Vagina (tissue), 2 donors: ENCODE results near the gene FBH1. TPM values are rescaled to one million over a fixed set of nuclear protein-coding genes. Genes with fewer than 3 reads are reported as not detected.

Experiments used
- DNase-seq, 2 donors: peaks; one replicate each; pipeline ENCODE4 v3.0.0-alpha.2; 2017; ENCODE audit errors: extremely low spot score in 2 of 2
- H3K27ac ChIP-seq: fragments of 200-600 bp; sonication (generic); one replicate; pipeline ENCODE4 v1.5.1; 2019
- H3K27me3 ChIP-seq: fragments of 200-600 bp; sonication (generic); one replicate; pipeline ENCODE4 v1.5.1; 2019
- H3K36me3 ChIP-seq, 2 donors: fragments of 200-600 bp; sonication (generic); one replicate each; pipeline ENCODE4 v1.5.1; 2017 to 2019
- H3K4me1 ChIP-seq: fragments of 200-600 bp; sonication (generic); one replicate; pipeline ENCODE4 v1.5.1; 2019
- H3K4me3 ChIP-seq, 2 donors: fragments of 200-600 bp; sonication (generic); 1 replicate in 1 of 2; 2 replicates in 1 of 2; pipeline ENCODE4 v1.5.1; 2016 to 2019
- H3K9me3 ChIP-seq: fragments of 200-600 bp; sonication (generic); one replicate; pipeline ENCODE4 v1.5.1; 2019
- CTCF ChIP-seq, 3 experiments: fragments of 450-650 bp in 2 of 3; fragments of 200-600 bp in 1 of 3; sonication (generic) in 1 of 3; IDR thresholded peaks; one replicate each; pipeline ENCODE4 v1.5.1; 2017 to 2019; ENCODE audit warnings: antibody characterized with exemption in 3 of 3, mild to moderate bottlenecking in 2 of 3, moderate library complexity in 2 of 3
- POLR2A ChIP-seq, 2 donors: fragments of 450-650 bp; IDR thresholded peaks; one replicate each; pipeline ENCODE4 v1.6.1; 2017; ENCODE audit warnings: antibody characterized with exemption in 2 of 2, mild to moderate bottlenecking in 2 of 2, moderate library complexity in 2 of 2
- POLR2AphosphoS5 ChIP-seq, 2 donors: sonication (generic); formaldehyde crosslinking; IDR thresholded peaks; one replicate each; pipeline ENCODE4 v1.9.0; 2017; ENCODE audit warnings: antibody characterized with exemption in 2 of 2, mild to moderate bottlenecking in 2 of 2, low read depth in 1 of 2; ENCODE audit not compliant: insufficient read depth in 1 of 2
- intact Hi-C: fragments of 100-400 bp; cut with DNase I; formaldehyde crosslinking; loops from one replicate; pipeline ENCODE4 v1.15.1; 2023
- total RNA-seq: library from RNA; depleted of rRNA; stranded (reverse); fragments of >200 nt; gene quantifications from one replicate; pipeline ENCODE4 v1.2.3, GENCODE V29; 2016

FBH1 gene
- total RNA-seq, 1 donor from 2014 or later: 108 TPM

- H3K9me3 ChIP-seq: no peaks in the 10 kb centered on the region
- TF ChIP-seq POLR2AphosphoS5 (IDR thresholded peaks at IDR 0.05; ENCODE audit: insufficient read depth in 1 of 2, low read depth in 1 of 2): no peak
- no peak for TF ChIP-seq POLR2A (IDR thresholded peaks at IDR 0.05)
- TF ChIP-seq CTCF (IDR thresholded peaks at IDR 0.05): no peak
- H3K4me1 ChIP-seq: peaks cover 5% of the 10 kb centered on the region
- DNase-seq: no peak
- no peak overlapping the region for H3K4me3 ChIP-seq
- intact Hi-C loops: no loop called here
- no peak overlapping the region for H3K27ac ChIP-seq
- H3K27me3 ChIP-seq: no peaks in the 10 kb centered on the region
- peaks cover 0 to 17% of the 10 kb centered on the region in 2 donors for H3K36me3 ChIP-seq
Measured at GRCh38 chr10:5965266-5965665, 75.2 kb downstream of the FBH1 start.

- intact Hi-C loops: no loop called here
Measured at GRCh38 chr10:5968037-5968680, 78.1 kb downstream of the FBH1 start.

GRCh38 chr10:5968681-5969453 is 78.8 kb downstream of the FBH1 start:
- DNase-seq: peak in 1 of 2 donors; percentile 55
- Histone ChIP-seq H3K36me3 (peaks cover 0 to 6% of the 10 kb centered on the region in 2 donors), H3K27ac (no peak overlapping the region), H3K4me1 (peaks cover 27% of the 10 kb centered on the region), H3K4me3 (no peak overlapping the region), H3K27me3 (no peaks in the 10 kb centered on the region), H3K9me3 (no peaks in the 10 kb centered on the region)
- intact Hi-C loops: no loop called here
- TF ChIP-seq CTCF (IDR thresholded peaks at IDR 0.05) (no peak), POLR2AphosphoS5 (IDR thresholded peaks at IDR 0.05; ENCODE audit: insufficient read depth in 1 of 2, low read depth in 1 of 2) (no peak)

More at GRCh38 chr10:5968037-5968680, 78.1 kb downstream of the FBH1 start:
- peak; percentile 49 to 54 for DNase-seq
- Histone ChIP-seq H3K36me3 (peaks cover 0 to 6% of the 10 kb centered on the region in 2 donors), H3K4me3 (no peak overlapping the region), H3K9me3 (no peaks in the 10 kb centered on the region), H3K27ac (no peak overlapping the region), H3K27me3 (no peaks in the 10 kb centered on the region), H3K4me1 (peaks cover 27% of the 10 kb centered on the region)
- TF ChIP-seq CTCF (IDR thresholded peaks at IDR 0.05) (no peak), POLR2A (IDR thresholded peaks at IDR 0.05) (no peak), POLR2AphosphoS5 (IDR thresholded peaks at IDR 0.05; ENCODE audit: insufficient read depth in 1 of 2, low read depth in 1 of 2) (no peak)

GRCh38 chr10:5970066-5970465 is 80.0 kb downstream of the FBH1 start:
- H3K4me1 ChIP-seq: peaks cover 29% of the 10 kb centered on the region
- no peak for TF ChIP-seq POLR2A (IDR thresholded peaks at IDR 0.05)
- TF ChIP-seq POLR2AphosphoS5 (IDR thresholded peaks at IDR 0.05; ENCODE audit: insufficient read depth in 1 of 2, low read depth in 1 of 2): no peak
- no peak for TF ChIP-seq CTCF (IDR thresholded peaks at IDR 0.05)
- H3K4me3 ChIP-seq: no peak overlapping the region
- peaks cover 0 to 6% of the 10 kb centered on the region in 2 donors for H3K36me3 ChIP-seq
- intact Hi-C loops: no loop called here
- H3K27me3 ChIP-seq: no peaks in the 10 kb centered on the region
- no peak for DNase-seq
- H3K9me3 ChIP-seq: no peaks in the 10 kb centered on the region
- no peak overlapping the region for H3K27ac ChIP-seq

GRCh38 chr10:5970527-5970926 is 80.5 kb downstream of the FBH1 start:
- Histone ChIP-seq H3K9me3 (no peaks in the 10 kb centered on the region), H3K36me3 (peaks cover 0 to 4% of the 10 kb centered on the region in 2 donors), H3K27ac (peak overlapping the region; percentile 69), H3K4me1 (peaks cover 34% of the 10 kb centered on the region), H3K27me3 (no peaks in the 10 kb centered on the region), H3K4me3 (no peak overlapping the region)
- TF ChIP-seq POLR2AphosphoS5 (IDR thresholded peaks at IDR 0.05; ENCODE audit: insufficient read depth in 1 of 2, low read depth in 1 of 2) (no peak), POLR2A (IDR thresholded peaks at IDR 0.05) (no peak), CTCF (IDR thresholded peaks at IDR 0.05) (no peak)
- DNase-seq: peak in 1 of 2 donors; percentile 7
- intact Hi-C loops: no loop called here
